Left hindlimb (tissue), 1 donor: ENCODE measurements around the gene MRPL16.
"Not testable (repeated sequence)": the region's sequence is repeated elsewhere in the genome, so short reads cannot be mapped to it uniquely, and the experiment has no call there.

ENCODE experiments used
- DNase-seq: peaks from one replicate; pipeline ENCODE4 v3.0.0-alpha.2; 2018

Gene MRPL16

DNA sequence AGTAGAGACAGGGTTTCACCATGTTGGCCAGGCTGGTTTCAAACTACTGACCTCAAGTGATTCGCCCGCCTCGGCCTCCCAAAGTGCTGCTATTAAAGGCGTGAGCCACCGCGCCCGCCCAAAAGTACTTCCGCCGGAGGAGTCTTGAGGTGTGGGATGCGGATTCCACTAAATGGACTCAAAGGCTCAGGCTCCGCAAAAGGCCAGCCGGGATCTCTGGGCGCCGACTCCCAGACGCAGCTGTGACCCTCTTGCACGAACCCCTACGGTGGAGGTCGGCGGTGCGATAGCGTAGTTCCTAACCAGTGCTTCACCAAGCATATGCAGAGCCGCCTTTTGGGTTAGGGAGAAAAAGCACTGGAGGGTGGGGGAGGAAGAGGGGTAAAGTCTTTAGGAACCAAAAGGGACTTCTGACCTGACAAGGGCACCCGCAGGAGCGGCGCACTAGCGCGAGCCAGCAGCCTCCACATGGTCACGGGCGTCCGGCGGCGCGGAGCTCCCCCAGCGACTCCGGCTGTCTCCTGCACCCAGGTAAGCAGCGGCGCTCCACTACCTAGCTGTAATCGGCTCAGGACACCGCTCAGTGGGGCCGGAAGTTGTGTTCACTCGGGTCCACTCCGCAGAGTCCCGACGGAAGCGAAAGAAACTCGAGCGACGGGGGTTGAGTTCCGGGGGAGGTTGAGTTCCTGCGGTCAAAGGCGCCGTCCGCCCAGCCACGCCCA is at the start of gene MRPL16:
Gene MRPL16 (minus strand): TSS at position 590 of the 722 bp plus-strand sequence. CDS start 120 bp downstream, at position 470.
- DNase-seq, result peak; percentile 89

DNA sequence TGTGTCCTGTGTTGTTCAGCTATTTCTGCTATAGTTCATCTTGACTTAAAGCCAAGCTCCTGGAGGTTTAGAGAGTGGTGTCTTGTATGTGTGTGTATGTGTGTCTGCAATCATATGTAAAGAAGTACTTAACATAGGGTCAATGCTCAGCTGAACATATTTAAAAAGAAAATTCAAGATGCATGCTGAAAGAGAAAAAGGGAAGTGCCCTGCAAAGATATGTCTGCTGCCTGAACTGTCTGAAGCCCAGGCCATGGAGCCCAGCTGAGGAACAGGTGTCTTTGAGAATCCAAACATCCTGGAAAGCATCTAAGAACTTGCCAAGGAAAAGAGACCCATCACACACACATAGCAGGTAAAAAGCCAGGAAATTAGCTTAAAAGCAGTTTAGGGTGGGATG is 49.1 kb upstream of the MRPL16 start:
- no peak for DNase-seq

DNA sequence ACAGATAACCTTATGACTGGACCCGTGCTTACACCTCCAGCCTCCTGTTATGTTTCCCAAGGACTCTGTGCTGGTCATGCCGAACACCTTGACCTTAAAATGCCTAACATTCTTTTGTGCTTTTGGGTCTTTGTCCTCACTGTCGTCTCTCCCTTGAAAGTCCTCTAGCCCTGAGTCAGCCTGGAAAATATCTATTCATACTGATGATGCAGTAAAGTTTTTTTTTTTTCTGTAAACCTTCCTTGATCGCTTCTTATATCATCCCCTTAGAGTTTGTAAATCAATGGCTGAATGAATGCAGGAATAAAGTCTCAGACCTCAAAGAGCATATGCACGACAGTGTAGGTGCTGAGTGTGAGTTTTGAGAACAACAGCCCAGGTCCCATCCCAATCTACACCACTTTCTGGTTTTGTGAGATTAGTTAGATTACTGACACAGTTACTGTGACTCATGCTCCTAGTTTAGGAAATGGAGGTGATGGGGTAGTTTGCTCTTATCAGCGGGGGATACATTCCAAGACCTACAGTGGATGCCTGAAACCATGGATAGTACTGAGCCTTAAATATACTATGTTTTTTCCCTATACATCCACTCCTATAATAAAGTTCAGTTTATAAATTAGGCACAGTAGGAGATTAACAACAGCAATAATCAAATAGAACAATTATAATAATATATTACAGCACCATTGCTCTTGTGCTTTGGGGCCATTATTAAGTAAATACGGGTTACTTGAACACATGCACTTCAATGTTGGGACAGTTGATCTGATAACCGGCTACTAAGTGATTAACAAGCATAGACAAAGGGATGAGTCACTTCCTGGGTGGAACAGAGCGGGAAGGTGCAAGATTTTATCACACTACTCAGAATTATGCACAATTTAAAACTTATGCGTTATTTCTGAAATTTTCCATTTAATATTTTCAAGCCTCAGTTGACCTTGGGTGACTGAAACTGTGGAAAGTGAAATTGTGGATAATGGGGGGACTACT is 47.2 kb upstream of the MRPL16 start:
- no peak for DNase-seq

GRCh38 chr11:59854871-59855270 is 44.3 kb upstream of the MRPL16 start:
- no peak for DNase-seq

DNA sequence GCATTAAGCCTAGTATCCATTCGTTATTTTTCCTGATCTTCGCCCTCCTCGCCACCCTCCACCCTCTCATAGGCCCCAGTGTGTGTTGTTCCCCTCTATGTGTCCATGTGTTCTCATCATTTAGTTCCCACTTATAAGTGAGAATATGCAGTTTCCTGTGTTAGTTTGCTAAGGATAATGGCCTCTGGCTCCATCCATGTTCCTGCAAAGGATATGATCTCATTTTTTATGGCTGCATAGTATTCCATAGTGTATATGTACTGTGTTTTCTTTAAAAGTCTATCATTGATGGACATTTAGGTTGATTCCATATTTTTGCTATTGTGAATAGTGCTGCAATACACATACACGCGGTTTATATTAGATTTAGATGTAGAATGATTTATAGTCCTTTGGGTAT is 40.8 kb upstream of the MRPL16 start:
- DNase-seq, result not testable (repeated sequence)

DNA sequence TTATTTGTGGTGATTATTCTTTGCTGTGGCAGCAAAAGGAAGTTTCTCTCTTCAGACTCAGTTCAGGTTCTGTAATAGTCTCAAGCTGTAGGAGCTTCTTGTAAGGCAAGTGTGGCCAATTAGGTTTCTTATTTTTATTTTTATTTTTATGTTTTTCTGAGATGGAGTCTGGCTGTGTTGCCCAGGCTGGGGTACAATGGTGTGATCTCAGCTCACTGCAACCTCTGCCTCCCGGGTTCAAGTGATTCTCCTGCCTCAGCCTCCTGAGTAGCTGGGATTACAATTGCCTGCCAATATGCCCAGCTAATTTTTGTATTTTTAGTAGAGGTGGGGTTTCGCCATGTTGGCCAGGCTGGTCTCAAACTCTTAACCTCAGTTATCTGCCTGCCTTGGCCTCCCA is 39.0 kb upstream of the MRPL16 start:
- not testable (repeated sequence) for DNase-seq

- DNase-seq, result no peak
Measured at GRCh38 chr11:59849129-59849528, 38.6 kb upstream of the MRPL16 start.

DNA sequence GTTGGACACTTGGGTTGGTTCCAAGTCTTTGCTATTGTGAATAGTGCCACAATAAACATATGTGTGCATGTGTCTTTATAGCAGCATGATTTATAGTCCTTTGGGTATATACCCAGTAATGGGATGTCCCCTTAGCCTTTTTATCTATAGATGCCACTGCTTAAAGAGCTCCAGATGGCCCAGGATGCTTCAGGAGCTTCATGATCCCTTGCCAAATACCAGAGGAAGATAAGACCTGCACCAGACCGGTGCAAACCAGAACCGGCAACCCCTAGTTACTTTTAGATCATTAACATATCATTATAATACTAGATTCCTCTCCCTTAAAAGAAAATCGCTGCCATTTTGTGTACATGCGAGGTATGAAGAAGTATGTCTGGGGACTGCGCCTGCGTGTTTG is 37.9 kb upstream of the MRPL16 start:
- DNase-seq, result not testable (repeated sequence)

- DNase-seq, result no peak
Measured at GRCh38 chr11:59847626-59848025, 37.0 kb upstream of the MRPL16 start.

DNA sequence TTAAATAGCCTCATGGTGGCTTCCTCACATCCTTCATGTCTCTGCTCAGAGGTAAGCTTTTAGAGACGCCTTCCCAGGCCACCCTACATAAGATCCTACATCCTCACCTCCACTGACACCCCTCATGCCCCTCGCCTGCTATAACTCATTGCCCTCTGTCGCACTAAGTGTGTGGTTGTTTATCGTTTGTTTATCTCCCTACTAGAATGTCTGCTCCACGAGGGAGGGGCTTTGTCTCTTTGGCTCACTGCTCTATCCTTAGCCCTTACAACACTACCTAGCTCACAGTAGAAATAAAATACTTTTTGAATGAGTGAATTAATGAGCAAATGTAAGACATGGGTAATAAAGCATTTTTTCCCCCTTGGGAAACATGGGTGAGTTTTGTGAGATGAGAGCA is 36.0 kb upstream of the MRPL16 start:
- no peak for DNase-seq

DNA sequence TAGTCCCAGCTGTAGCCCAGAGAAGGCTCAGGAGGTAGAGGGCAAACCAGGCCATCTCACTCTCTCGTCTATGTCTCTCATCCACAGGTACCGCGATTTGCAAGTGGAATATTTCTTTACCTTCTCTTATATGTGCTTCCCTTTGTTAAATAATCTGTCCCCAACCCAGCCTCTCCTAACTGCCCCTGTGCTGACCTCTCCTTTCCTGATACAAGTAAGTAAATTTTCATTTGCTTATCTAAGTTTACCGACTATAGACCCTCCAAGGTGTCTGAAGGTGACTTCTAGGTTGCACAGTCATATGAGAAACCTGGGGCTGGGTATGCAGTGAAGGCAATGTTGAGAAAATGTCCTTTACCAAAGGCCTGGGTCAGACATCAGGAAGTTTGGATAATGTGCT is 34.8 kb upstream of the MRPL16 start, which contains the start of gene CBLIF:
Gene CBLIF (minus strand): TSS at position 101 of the 400 bp plus-strand sequence. CDS start 46 bp downstream, at position 55.
- no peak for DNase-seq

GRCh38 chr11:59842316-59842715 is 31.7 kb upstream of the MRPL16 start:
- DNase-seq, result no peak

DNA sequence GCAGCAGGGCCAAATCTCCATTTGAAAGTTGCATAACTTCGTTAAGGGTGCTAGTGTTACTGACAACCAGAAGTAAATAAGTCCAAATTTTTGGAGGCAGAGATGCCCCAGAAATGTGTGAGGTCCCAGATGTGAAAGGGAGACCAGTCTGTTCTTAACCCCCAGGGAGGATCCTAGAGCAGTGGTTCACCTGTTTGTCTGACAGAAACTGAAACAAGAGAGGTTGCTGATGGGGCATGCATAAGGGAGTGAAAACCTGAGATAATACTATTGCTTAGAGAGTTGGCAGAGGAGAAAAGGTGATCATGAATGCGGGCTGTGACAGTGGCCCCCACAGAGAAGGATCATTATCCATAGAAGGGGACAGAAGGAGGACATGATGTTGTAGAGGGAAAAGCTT is 30.9 kb upstream of the MRPL16 start:
- no peak for DNase-seq

- no peak for DNase-seq
Measured at GRCh38 chr11:59839615-59840014, 29.0 kb upstream of the MRPL16 start.

- DNase-seq, result no peak
Measured at GRCh38 chr11:59833602-59834001, 23.0 kb upstream of the MRPL16 start.

GRCh38 chr11:59829358-59829757 is 18.8 kb upstream of the MRPL16 start:
- DNase-seq, result no peak

DNA sequence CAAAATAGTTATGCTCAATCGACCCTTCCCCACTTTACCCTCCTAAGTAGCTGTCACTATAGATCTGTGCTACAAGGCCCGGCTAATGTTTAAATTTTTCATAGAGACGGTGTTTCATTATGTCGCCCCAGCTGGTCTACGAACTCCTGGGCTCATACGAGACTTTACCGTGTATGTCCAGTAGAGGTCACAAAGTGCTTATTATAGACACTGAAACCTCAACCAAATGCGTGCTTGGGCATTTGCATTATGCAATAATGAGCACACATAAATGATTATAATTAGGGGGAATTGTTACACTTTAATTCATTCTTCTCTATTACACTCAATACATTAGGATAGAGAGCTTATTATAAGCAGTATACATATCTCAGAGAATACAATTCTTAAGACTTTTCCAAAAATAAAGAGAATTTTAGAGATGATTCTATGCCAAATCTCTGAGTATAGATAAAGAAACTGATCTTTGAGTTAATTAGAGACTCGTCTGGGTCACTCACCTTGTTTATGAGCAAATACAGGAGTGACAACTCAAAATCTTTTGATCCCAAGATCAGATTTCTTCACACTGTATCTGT is 12.5 kb upstream of the MRPL16 start:
- no peak for DNase-seq

- DNase-seq, result no peak
Measured at GRCh38 chr11:59818572-59818971, 8.0 kb upstream of the MRPL16 start.

- DNase-seq, result not testable (repeated sequence)
Measured at GRCh38 chr11:59816434-59816833, 5.9 kb upstream of the MRPL16 start.

- DNase-seq, result no peak
Measured at GRCh38 chr11:59815754-59816153, 5.2 kb upstream of the MRPL16 start.

DNA sequence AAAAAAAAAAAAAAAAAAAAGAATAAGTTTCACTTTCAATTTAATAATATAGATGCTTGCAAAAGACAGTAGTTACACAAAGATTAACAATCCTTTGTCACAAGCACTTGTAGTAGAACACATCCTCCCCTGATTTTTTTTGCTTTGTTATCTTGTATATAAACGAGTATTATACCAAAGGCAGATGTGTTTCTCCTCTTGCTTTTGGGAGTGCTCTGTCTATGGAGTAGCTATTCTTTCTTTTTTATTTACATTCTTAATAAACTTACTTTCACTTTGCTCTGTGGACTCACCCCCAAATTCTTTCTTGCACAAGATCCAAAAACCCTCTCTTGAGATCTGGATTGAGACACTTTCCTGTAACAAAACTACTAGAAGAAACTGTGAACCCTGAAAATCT is 3.4 kb upstream of the MRPL16 start:
- no peak for DNase-seq

GRCh38 chr11:59813364-59813763 is 2.8 kb upstream of the MRPL16 start:
- DNase-seq, result no peak

DNA sequence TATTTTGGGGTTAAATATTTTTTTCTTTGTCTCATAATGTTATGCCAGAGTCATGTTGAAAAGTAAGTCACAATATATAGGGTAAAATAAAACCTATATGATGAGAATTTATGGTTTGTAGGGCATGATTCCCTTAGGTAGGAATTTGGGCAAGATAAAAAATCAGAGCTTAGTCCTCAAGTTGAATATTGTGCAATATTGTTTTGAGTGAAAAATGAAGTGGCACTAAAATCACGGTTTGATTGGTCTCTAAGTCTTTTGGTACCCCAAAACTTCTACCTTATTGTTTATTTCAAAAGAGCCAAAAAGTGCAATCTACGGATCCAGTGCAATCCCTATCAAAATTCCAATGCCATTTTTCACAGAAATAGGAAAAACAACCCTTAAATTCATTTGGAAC is 1.6 kb upstream of the MRPL16 start:
- no peak for DNase-seq

- no peak for DNase-seq
Measured at GRCh38 chr11:59810911-59811259, 307 bp upstream of the MRPL16 start.
